ENCODE data around the gene KIAA0753.

The KIAA0753 gene

DNA sequence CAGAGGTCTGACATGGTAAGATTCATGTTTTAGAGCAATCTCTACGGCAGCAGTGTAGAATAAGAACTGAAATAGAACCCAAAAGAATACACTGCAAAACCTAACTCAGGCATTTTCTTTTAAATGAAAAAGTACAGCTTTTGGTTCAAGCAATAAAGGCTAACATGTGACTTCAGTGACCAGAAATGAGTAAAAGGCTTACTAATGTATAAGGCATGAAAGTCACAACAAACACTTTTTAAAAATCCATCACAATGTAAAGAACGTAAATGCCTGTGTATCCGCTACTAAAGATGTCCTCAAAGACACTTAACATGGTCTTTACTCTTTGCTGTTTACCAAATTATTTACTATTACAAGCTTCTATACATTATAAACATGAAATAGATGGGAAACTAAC lies 16.6 kb downstream of the KIAA0753 start:
- H3K27ac ChIP-seq (replicated peaks) = no peak overlapping the region
- TF ChIP-seq SPI1 (IDR thresholded peaks at IDR 0.05; ENCODE audit: borderline replicate concordance, low read depth) (no peak), GABPA (IDR thresholded peaks at IDR 0.05; ENCODE audit: low read depth) (no peak), POLR2AphosphoS5 (IDR thresholded peaks at IDR 0.05; ENCODE audit: low read depth) (no peak)
- TF ChIP-seq, protein P1, sequence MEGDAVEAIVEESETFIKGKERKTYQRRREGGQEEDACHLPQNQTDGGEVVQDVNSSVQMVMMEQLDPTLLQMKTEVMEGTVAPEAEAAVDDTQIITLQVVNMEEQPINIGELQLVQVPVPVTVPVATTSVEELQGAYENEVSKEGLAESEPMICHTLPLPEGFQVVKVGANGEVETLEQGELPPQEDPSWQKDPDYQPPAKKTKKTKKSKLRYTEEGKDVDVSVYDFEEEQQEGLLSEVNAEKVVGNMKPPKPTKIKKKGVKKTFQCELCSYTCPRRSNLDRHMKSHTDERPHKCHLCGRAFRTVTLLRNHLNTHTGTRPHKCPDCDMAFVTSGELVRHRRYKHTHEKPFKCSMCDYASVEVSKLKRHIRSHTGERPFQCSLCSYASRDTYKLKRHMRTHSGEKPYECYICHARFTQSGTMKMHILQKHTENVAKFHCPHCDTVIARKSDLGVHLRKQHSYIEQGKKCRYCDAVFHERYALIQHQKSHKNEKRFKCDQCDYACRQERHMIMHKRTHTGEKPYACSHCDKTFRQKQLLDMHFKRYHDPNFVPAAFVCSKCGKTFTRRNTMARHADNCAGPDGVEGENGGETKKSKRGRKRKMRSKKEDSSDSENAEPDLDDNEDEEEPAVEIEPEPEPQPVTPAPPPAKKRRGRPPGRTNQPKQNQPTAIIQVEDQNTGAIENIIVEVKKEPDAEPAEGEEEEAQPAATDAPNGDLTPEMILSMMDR (IDR thresholded peaks at IDR 0.05; ENCODE audit: insufficient read depth, low read length) = no peak
- TF ChIP-seq, protein P2, sequence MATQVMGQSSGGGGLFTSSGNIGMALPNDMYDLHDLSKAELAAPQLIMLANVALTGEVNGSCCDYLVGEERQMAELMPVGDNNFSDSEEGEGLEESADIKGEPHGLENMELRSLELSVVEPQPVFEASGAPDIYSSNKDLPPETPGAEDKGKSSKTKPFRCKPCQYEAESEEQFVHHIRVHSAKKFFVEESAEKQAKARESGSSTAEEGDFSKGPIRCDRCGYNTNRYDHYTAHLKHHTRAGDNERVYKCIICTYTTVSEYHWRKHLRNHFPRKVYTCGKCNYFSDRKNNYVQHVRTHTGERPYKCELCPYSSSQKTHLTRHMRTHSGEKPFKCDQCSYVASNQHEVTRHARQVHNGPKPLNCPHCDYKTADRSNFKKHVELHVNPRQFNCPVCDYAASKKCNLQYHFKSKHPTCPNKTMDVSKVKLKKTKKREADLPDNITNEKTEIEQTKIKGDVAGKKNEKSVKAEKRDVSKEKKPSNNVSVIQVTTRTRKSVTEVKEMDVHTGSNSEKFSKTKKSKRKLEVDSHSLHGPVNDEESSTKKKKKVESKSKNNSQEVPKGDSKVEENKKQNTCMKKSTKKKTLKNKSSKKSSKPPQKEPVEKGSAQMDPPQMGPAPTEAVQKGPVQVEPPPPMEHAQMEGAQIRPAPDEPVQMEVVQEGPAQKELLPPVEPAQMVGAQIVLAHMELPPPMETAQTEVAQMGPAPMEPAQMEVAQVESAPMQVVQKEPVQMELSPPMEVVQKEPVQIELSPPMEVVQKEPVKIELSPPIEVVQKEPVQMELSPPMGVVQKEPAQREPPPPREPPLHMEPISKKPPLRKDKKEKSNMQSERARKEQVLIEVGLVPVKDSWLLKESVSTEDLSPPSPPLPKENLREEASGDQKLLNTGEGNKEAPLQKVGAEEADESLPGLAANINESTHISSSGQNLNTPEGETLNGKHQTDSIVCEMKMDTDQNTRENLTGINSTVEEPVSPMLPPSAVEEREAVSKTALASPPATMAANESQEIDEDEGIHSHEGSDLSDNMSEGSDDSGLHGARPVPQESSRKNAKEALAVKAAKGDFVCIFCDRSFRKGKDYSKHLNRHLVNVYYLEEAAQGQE (IDR thresholded peaks at IDR 0.05; ENCODE audit: insufficient replicate concordance, low read depth) = no peak
- no peak for DNase-seq (ENCODE audit: low read depth in 1 of 2, low spot score in 1 of 2)
- no peaks in the 10 kb centered on the region for H3K27me3 ChIP-seq (ENCODE audit: insufficient read depth, poor library complexity, severe bottlenecking)
- no peak overlapping the region for H3K4me3 ChIP-seq (replicated peaks; ENCODE audit: insufficient read depth, low read length)

DNA sequence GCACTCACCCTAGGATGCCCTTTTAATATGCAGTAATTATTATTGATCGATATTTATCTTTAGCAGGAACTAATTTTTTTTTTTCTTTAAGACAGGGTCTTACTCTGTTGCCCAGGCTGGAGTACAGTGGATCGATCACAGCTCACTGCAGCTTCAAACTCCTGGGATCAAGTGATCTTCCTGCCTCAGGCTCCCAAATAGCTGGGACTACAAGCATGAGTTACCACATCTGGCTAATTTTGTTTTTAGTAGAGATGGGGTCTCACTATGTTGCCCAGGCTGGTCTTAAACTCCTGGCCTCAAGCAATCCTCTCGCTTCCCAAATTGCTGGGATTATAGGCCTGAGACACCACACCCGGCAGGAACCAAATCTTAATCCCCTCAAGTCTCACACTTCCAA lies 29.3 kb downstream of the KIAA0753 start:
- no peak for DNase-seq (ENCODE audit: low read depth in 1 of 2, low spot score in 1 of 2)
- Histone ChIP-seq H3K27me3 (ENCODE audit: insufficient read depth, poor library complexity, severe bottlenecking) (no peaks in the 10 kb centered on the region), H3K27ac (replicated peaks) (no peak overlapping the region), H3K4me3 (replicated peaks; ENCODE audit: insufficient read depth, low read length) (no peak overlapping the region)
- TF ChIP-seq SPI1 (IDR thresholded peaks at IDR 0.05; ENCODE audit: borderline replicate concordance, low read depth) (no peak), POLR2AphosphoS5 (IDR thresholded peaks at IDR 0.05; ENCODE audit: low read depth) (no peak), GABPA (IDR thresholded peaks at IDR 0.05; ENCODE audit: low read depth) (no peak)
- TF ChIP-seq, protein P2 (IDR thresholded peaks at IDR 0.05; ENCODE audit: insufficient replicate concordance, low read depth) = no peak
- TF ChIP-seq, protein P1 (IDR thresholded peaks at IDR 0.05; ENCODE audit: insufficient read depth, low read length) = no peak

DNA sequence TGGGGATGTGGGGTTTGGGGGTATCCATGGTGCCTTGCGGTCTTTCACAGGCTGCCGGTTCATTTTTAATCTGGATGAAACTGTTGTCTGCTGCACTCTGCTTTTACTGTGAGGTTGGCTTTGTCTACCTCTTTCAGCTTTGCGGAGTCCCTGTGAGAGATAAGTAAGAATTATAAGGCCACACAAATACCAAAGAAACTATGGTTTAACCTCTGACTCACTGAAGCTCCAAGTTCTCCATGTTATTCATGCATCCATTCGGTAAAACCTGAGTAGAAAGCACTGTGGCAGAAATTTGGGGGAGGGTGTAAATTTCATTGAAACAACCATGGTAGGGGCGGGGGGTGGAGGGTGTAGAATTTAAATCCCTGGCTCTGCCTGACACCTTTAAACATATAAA lies 30.5 kb downstream of the KIAA0753 start:
- TF ChIP-seq SPI1 (IDR thresholded peaks at IDR 0.05; ENCODE audit: borderline replicate concordance, low read depth) = no peak
- TF ChIP-seq, protein P1 (IDR thresholded peaks at IDR 0.05; ENCODE audit: insufficient read depth, low read length) = no peak
- TF ChIP-seq POLR2AphosphoS5 (IDR thresholded peaks at IDR 0.05; ENCODE audit: low read depth) = no peak
- TF ChIP-seq GABPA (IDR thresholded peaks at IDR 0.05; ENCODE audit: low read depth) = no peak
- TF ChIP-seq, protein P2 (IDR thresholded peaks at IDR 0.05; ENCODE audit: insufficient replicate concordance, low read depth) = no peak
- Histone ChIP-seq H3K27ac (replicated peaks) (no peak overlapping the region), H3K4me3 (replicated peaks; ENCODE audit: insufficient read depth, low read length) (no peak overlapping the region)

More for the DNA sequence above, 30.5 kb downstream of the KIAA0753 start:
- DNase-seq (ENCODE audit: low read depth in 1 of 2, low spot score in 1 of 2) = no peak
- H3K27me3 ChIP-seq (ENCODE audit: insufficient read depth, poor library complexity, severe bottlenecking) = no peaks in the 10 kb centered on the region

Data from HL-60 (cell line).